Ectodermal cell (in vitro differentiated cells): ENCODE measurements around the gene CHRNG.

ENCODE experiments used
- H3K27ac ChIP-seq: 2 replicates; pipeline ENCODE4 v1.7.0; 2013; ENCODE audit warnings: mild to moderate bottlenecking, low read depth, low read length; ENCODE audit not compliant: insufficient read depth, poor library complexity, severe bottlenecking
- H3K27me3 ChIP-seq: 2 replicates; pipeline ENCODE4 v1.7.0; 2013; ENCODE audit warnings: mild to moderate bottlenecking, low read length; ENCODE audit not compliant: insufficient read depth, control insufficient read depth, poor library complexity, severe bottlenecking
- H3K36me3 ChIP-seq: one replicate; pipeline ENCODE4 v1.7.0; 2013; ENCODE audit warnings: low read length; ENCODE audit not compliant: control insufficient read depth, insufficient read depth
- H3K4me1 ChIP-seq: one replicate; pipeline ENCODE4 v1.7.0; 2013; ENCODE audit warnings: low read length; ENCODE audit not compliant: control insufficient read depth, insufficient read depth
- H3K4me3 ChIP-seq: 2 replicates; pipeline ENCODE4 v1.7.0; 2013; ENCODE audit warnings: low read depth, low read length, control low read depth; ENCODE audit not compliant: insufficient read depth
- H3K9me3 ChIP-seq: 2 replicates; pipeline ENCODE4 v1.7.0; 2013; ENCODE audit warnings: mild to moderate bottlenecking, low read length, moderate library complexity; ENCODE audit not compliant: control insufficient read depth
- WGBS, 2 experiments: methylation state at CpG; one replicate each; pipeline ENCODE4 v1.1.7; 2013; ENCODE audit warnings: missing lambda C conversion rate in 2 of 2; 5-methylcytosine and 5-hydroxymethylcytosine counted together

The CHRNG gene

GRCh38 chr2:232505856-232506255 lies 33.6 kb upstream of the CHRNG start:
- WGBS, 2 experiments: 21 to 25% methylated on average over 10 of the region's 10 CpGs
- Histone ChIP-seq H3K27ac (no peak overlapping the region), H3K9me3 (no peaks in the 10 kb centered on the region), H3K27me3 (peaks cover 55% of the 10 kb centered on the region), H3K4me3 (no peak overlapping the region), H3K36me3 (no peaks in the 10 kb centered on the region), H3K4me1 (peaks cover 11% of the 10 kb centered on the region)

GRCh38 chr2:232506709-232507108 lies 32.8 kb upstream of the CHRNG start:
- no peak overlapping the region for H3K4me3 ChIP-seq
- no peaks in the 10 kb centered on the region for H3K36me3 ChIP-seq
- H3K9me3 ChIP-seq: no peaks in the 10 kb centered on the region
- H3K27me3 ChIP-seq: peaks cover 52% of the 10 kb centered on the region
- WGBS, 2 experiments: 74 to 83% methylated on average over 4 of the region's 4 CpGs
- peaks cover 11% of the 10 kb centered on the region for H3K4me1 ChIP-seq
- H3K27ac ChIP-seq: no peak overlapping the region

- 86 to 87% methylated on average over 7 of the region's 7 CpGs for WGBS, 2 experiments
- no peaks in the 10 kb centered on the region for H3K9me3 ChIP-seq
- H3K27me3 ChIP-seq: peaks cover 37% of the 10 kb centered on the region
- peaks cover 5% of the 10 kb centered on the region for H3K4me1 ChIP-seq
- no peaks in the 10 kb centered on the region for H3K36me3 ChIP-seq
- no peak overlapping the region for H3K27ac ChIP-seq
- H3K4me3 ChIP-seq: no peak overlapping the region
Measured at GRCh38 chr2:232508251-232508650, 31.2 kb upstream of the CHRNG start.

GRCh38 chr2:232511336-232511890 lies 28.1 kb upstream of the CHRNG start:
- Histone ChIP-seq H3K36me3 (no peaks in the 10 kb centered on the region), H3K4me1 (peaks cover 5% of the 10 kb centered on the region), H3K9me3 (no peaks in the 10 kb centered on the region), H3K27ac (no peak overlapping the region), H3K4me3 (no peak overlapping the region), H3K27me3 (peaks cover 8% of the 10 kb centered on the region)
- 86 to 90% methylated on average over 11 of the region's 11 CpGs for WGBS, 2 experiments

- Histone ChIP-seq H3K9me3 (no peaks in the 10 kb centered on the region), H3K4me1 (no peaks in the 10 kb centered on the region), H3K27ac (no peak overlapping the region), H3K27me3 (peaks cover 3% of the 10 kb centered on the region), H3K36me3 (no peaks in the 10 kb centered on the region), H3K4me3 (no peak overlapping the region)
- WGBS, 2 experiments: 84 to 86% methylated on average over 10 of the region's 10 CpGs
Measured at GRCh38 chr2:232512602-232513001, 26.9 kb upstream of the CHRNG start.

- 80 to 82% methylated on average over 3 of the region's 5 CpGs for WGBS, 2 experiments
- no peaks in the 10 kb centered on the region for H3K9me3 ChIP-seq
- H3K27me3 ChIP-seq: peaks cover 4% of the 10 kb centered on the region
- no peak overlapping the region for H3K27ac ChIP-seq
- H3K4me3 ChIP-seq: no peak overlapping the region
- H3K36me3 ChIP-seq: no peaks in the 10 kb centered on the region
- no peaks in the 10 kb centered on the region for H3K4me1 ChIP-seq
Measured at GRCh38 chr2:232513353-232513752, 26.1 kb upstream of the CHRNG start.

- Histone ChIP-seq H3K27me3 (peaks cover 25% of the 10 kb centered on the region), H3K27ac (no peak overlapping the region), H3K9me3 (no peaks in the 10 kb centered on the region), H3K4me3 (no peak overlapping the region), H3K36me3 (no peaks in the 10 kb centered on the region), H3K4me1 (no peaks in the 10 kb centered on the region)
- 92% methylated on average over 7 of the region's 7 CpGs for WGBS, 2 experiments
Measured at GRCh38 chr2:232515639-232516038, 23.9 kb upstream of the CHRNG start.

- H3K36me3 ChIP-seq: no peaks in the 10 kb centered on the region
- H3K4me1 ChIP-seq: no peaks in the 10 kb centered on the region
- H3K9me3 ChIP-seq: no peaks in the 10 kb centered on the region
- no peak overlapping the region for H3K27ac ChIP-seq
- WGBS, 2 experiments: 88 to 90% methylated on average over 3 of the region's 3 CpGs
- peaks cover 34% of the 10 kb centered on the region for H3K27me3 ChIP-seq
- H3K4me3 ChIP-seq: no peak overlapping the region
Measured at GRCh38 chr2:232516551-232516950, 22.9 kb upstream of the CHRNG start.

GRCh38 chr2:232518844-232519243 lies 20.6 kb upstream of the CHRNG start:
- H3K27ac ChIP-seq: no peak overlapping the region
- 62% methylated on average over 6 of the region's 6 CpGs for WGBS, 2 experiments
- peaks cover 57% of the 10 kb centered on the region for H3K27me3 ChIP-seq
- peaks cover 8% of the 10 kb centered on the region for H3K4me1 ChIP-seq
- H3K4me3 ChIP-seq: no peak overlapping the region
- H3K36me3 ChIP-seq: no peaks in the 10 kb centered on the region
- H3K9me3 ChIP-seq: no peaks in the 10 kb centered on the region

- H3K27ac ChIP-seq: no peak within 1 kb of the TSS
- no peaks in the 10 kb centered on the region for H3K36me3 ChIP-seq
- peaks cover 66% of the 10 kb centered on the region for H3K27me3 ChIP-seq
- H3K9me3 ChIP-seq: no peaks in the 10 kb centered on the region
- WGBS, 2 experiments: 59 to 63% methylated on average over 18 to 19 of the region's 19 CpGs
- H3K4me3 ChIP-seq: no peak within 1 kb of the TSS
- H3K4me1 ChIP-seq: peaks cover 8% of the 10 kb centered on the region
Measured at GRCh38 chr2:232519581-232520438, 19.7 kb upstream of the CHRNG start, which contains the start of gene PRSS56. PRSS56 (plus strand) TSS chr2:232520388; CDS start chr2:232520599, 211 bp downstream.
